ENCODE results near the gene TM9SF4. TPM values are rescaled to one million over a fixed set of nuclear protein-coding genes. Genes with fewer than 3 reads are reported as not detected.

TM9SF4 gene
- total RNA-seq, 1 donor from 2014 or later, result 52.2 TPM

DNA sequence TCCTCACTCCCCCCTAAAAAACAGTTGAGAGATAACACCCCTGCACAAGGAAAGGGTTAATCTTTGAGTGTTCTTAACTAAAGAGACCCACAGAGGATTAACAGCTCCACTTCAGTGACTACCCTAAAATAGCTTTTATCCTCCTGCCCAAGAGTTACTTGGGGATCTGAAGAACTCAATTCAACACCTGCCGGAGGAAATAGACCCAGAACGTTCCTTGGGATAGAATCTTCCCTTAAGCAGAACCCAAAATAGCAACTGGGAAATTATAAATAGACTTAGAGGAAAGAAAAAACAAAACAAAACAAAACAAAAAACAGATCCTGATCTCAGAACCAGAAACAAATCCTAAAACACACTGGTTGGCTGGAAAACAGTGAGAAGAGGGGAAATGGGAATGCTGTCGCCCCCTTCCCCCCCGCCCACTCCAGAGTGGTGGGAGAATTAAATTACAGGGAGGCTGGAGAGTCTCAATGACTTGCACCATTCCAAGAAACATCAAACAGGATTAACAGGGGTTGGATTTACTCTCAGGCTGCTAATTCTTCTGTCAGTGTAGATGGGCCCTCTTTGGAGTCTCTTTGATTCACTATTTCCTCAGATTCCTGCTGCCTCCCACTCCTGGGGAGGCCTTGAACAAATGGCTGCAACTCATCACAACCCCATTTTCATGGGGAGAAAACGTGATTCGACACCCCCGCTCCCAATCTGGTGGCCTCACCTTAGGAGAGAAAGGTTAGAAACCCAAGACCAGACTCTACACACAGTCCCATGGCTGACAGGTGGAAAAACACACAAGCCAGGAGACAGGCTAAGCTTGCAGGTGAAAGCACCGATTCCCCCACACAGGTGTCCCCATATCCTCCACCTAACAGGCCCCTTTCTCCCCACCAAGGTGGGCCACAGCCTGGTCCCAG, 96.6 kb downstream of the TM9SF4 start:
- no peak for DNase-seq (ENCODE audit: extremely low read depth, low read depth, low spot score)

DNA sequence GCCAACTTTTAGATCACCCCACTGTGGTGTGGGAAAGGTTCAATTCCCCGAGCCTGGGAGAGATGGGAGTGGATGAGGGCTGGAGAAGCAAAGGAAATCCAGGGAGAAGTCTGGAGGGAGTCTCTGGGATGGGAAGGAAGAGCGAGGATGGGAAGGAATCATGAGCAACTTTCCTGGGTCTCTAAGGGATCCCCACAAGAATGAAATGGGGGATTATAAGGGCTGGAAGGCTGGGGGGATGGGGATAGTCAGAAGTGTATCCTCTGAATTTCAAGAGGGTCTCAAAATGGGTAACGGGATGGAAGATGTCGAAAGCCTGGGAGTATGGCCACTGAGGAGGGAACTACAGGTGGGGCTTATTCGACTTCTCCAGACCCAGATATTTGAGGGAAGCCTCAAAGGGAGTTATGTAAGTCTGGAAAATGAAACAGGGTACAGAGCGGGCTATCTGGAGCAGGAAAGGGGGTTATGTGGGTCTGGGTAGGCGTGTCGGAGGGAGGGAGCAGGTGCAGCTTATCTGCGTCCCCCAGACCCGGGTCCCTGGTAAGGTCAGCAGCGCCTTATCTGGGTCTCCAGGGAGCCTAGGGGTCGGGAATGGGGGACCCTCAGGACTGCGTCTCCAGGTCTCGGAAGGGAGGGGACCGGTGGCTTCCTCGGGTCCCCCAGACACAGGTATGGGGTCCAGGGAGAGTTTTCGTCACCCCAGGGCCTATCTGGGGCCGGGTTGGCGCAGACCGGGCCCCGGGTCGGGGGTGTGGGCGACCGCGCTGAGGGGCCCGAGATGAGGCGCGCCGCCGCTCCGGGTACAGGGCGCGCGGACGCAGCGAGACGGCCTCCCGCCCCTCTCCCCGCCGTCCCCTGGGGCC, 97.5 kb downstream of the TM9SF4 start:
- no peak for DNase-seq (ENCODE audit: extremely low read depth, low read depth, low spot score)

DNA sequence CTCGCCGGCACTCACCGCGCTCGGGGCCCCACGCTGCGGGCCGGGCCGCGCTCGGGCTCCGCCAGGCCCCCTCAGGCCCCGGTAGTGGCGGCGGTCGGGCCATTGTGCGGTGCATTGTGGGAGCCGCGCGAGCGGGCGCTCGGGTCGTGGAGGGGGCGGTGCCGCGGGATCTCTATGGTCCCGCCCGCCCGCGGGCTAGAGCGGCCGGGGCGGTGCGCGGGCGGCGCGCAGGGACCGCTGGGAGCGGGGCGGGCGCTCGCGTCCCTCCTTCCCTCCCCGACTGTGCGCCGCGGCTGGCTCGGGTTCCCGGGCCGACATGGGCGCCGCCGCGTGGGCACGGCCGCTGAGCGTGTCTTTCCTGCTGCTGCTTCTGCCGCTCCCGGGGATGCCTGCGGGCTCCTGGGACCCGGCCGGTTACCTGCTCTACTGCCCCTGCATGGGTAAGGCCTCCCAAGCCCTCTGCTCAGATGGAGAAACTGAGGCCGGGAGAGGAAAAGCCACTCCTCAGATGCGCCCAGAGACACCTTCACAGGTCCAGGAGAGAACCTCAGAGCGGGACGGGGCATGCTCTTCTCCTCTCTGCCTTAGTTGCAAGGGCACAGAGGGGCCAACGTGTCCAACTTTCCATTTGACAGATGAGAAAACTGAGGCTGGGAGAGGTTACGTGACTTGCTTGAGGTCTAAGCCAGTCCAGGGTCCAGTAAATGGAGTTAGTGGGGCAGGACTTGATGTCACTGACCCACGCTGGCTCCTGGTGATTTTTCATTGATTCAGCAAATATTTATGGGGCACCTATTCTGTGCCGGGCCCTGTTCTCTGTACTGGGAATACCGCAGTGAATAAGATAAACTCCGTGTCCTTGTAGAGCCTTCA, 98.3 kb downstream of the TM9SF4 start, which contains the start of the genes PLAGL2 and POFUT1:
Gene PLAGL2, minus strand, starts transcription at position 118 of the 873 bp plus-strand sequence. CDS start 5,565 bp downstream, outside the sequence.
Gene POFUT1, plus strand, starts transcription at position 255 of the 873 bp plus-strand sequence. Its CDS starts 62 bp downstream, at position 317.
- no peak for DNase-seq (ENCODE audit: extremely low read depth, low read depth, low spot score)

DNA sequence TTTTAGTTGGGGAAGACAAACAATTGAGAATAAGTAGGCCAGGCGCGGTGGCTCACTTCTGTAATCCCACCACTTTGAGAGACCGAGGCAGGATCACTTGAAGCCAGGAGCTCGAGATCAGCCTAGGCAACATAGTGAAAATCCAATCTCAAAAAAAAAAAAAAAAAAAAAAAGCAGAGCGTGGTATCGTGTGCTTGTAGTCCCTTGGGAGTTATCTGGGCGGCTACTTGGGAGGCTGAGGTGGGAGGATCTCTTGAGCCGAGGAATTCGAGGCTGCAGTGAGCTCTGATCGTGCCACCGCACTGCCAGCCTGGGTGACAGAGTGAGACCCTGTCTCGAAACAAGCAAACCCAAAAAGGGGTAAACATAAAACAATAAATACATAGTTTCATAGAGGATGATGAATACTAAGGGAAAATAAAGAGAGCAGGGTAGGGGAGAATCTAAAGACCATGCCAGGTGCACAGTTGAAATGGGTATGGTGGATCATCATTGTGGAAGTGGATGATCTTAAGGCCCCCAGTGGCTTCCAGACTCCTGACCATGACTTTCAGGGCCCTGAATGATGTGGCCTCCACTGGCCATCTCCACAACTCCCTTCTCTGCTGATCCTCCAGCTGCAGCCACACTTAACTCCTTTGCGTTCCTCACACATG, 99.1 kb downstream of the TM9SF4 start:
- DNase-seq (ENCODE audit: extremely low read depth, low read depth, low spot score), result no peak

DNA sequence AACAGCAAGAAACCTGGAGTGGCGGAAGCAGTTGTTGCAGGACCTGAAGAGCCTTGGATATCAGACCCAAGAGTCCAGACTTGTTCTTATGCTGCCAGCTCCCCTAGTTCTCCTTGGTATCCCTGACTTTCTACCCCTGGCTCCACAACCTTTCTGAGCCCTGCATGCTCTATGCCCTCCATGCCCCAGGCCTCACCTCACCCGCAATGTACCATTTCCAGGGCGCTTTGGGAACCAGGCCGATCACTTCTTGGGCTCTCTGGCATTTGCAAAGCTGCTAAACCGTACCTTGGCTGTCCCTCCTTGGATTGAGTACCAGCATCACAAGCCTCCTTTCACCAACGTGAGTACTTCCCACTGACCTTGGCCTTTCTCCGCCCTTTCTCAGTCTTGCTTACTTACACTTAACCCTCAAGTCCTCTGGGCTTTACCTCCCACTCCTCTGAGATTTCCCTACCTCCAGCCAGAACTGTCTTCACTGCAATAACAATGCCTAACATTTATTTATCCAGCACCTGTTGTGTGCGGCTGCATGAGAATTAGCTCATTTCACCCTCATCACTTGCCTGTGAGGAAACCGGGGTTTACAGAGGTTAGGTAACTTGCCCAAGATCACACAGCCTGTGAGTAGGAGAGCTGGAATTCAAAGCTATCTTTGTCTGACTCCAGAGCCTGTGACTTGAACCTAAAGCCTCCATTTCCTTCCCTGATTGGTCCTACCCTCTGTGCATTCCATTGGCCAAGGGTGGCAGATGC, 100.5 kb downstream of the TM9SF4 start:
- DNase-seq (ENCODE audit: extremely low read depth, low read depth, low spot score), result no peak

DNA sequence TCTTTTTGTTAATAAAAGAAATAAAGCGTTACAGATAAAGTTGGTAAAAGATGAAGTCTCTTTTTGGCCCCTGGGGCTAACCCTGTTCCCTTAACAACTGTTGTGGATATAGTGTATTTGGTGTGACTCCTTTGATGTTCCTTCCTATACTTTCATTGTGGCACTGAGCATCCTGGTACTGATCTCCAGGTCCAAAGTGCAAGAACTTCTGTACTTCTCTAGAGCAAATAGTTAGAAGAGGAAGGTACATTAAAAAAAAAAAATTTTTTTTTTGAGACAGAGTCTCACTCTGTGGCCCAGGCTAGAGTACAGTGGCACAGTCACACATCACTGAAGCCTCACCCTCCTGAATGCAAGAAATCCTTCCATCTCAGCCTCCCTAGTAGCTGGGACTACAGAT, 104.4 kb downstream of the TM9SF4 start:
- DNase-seq (ENCODE audit: extremely low read depth, low read depth, low spot score), result no peak

DNA sequence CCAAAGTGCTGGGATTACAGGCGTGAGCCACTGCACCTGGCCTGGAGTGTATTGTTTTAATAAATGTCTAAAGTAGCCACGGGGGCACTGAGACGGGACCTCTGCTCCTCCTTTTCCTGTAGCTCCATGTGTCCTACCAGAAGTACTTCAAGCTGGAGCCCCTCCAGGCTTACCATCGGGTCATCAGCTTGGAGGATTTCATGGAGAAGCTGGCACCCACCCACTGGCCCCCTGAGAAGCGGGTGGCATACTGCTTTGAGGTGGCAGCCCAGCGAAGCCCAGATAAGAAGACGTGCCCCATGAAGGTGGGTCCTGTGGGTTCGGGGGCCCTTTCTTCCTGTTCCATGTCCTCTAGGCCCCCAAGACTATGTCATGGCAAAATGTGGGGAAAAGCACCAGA, 105.6 kb downstream of the TM9SF4 start:
- no peak for DNase-seq (ENCODE audit: extremely low read depth, low read depth, low spot score)

DNA sequence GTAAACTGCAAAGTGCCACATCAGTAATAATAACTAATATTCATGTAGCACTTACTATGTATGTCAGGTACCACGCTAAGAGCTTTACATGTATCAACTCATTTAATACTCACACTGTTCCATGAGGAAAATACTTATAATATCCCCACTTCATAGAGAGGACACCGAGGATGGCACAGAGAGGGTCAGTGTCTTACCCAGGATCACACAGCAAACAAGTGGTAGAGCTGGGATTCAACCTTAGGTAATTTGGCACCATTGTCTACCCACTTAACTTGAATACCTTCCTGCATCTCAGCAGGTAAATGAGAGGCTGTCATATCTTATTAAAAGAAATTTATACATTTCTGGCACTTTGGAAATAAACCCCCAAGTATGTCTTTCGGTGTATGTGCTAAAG, 106.2 kb downstream of the TM9SF4 start:
- DNase-seq (ENCODE audit: extremely low read depth, low read depth, low spot score), result no peak

DNA sequence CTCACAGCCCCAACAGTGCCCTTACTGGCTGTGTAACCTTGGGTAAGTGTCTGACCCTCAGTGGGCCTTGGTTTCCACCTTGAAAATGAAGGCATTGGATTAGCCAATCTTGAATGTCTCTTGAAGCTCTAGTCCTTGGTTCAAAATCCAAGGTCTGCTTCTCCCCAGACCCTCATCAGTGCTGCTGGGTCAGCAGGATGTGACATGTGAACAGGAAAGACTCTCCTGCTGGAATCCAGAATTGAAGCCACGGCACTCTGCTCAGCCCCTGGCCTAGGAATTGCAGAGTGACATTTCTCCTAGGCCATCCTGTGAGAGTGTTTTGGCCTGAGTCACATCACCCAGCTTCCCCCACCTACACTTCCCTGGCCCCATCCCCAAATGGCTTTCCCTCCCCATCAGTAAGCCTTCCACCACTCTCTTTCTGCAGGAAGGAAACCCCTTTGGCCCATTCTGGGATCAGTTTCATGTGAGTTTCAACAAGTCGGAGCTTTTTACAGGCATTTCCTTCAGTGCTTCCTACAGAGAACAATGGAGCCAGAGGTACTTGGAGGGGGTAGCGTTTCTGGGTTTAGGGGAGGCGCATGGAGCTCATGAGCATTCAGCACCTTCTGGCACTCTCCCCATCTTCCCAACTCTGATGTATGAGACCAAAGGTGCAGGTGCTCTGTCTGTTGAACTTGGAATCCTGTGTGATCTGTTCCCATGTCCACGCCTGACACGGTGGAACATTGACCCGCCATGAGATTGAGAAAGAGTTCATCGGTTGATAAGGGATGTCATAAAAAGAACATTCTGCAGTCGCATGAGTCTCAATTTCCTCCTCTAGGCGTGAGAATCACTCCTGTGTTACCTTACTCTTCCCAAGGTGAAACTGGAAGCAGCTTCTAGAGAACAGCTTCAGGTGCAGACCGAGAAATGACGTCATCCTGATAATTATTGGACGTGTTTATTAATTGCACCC, 106.9 kb downstream of the TM9SF4 start:
- DNase-seq (ENCODE audit: extremely low read depth, low read depth, low spot score), result peak; percentile 12

Other genes starting within 250 kb of the TM9SF4 start
- 0.48 and 0.64 TPM in 2 replicates for gene DUSP15, start 239.2 kb upstream of the TM9SF4 start, total RNA-seq
- 0.23 and 0.29 TPM in 2 replicates for gene TTLL9, start 239.1 kb upstream of the TM9SF4 start, total RNA-seq
- gene PDRG1, start 157.7 kb upstream of the TM9SF4 start, total RNA-seq, result 13.9 and 15.8 TPM in 2 replicates
- 0.05 TPM in 1 of 2 replicates, not detected in the other for gene XKR7, start 141.6 kb upstream of the TM9SF4 start, total RNA-seq
- 12.3 and 29.1 TPM in 2 replicates for gene CCM2L, start 99.3 kb upstream of the TM9SF4 start, total RNA-seq
- not detected in 2 replicates for gene HCK, start 57.5 kb upstream of the TM9SF4 start, total RNA-seq
- 9.2 and 9.8 TPM in 2 replicates for gene PLAGL2, start 98.0 kb downstream of the TM9SF4 start, total RNA-seq
- 45.3 and 48.1 TPM in 2 replicates for gene POFUT1, start 98.2 kb downstream of the TM9SF4 start, total RNA-seq
- 21.2 and 22.3 TPM in 2 replicates for gene KIF3B, start 167.9 kb downstream of the TM9SF4 start, total RNA-seq
- gene ASXL1, start 248.6 kb downstream of the TM9SF4 start, total RNA-seq, result 35.4 and 71.8 TPM in 2 replicates